Fibroblast of the conjunctiva (primary cell): ENCODE measurements around the gene RPGRIP1L.
"Not testable (repeated sequence)": the region's sequence is repeated elsewhere in the genome, so short reads cannot be mapped to it uniquely, and the experiment has no call there.

Experiments used
- DNase-seq: peaks from one replicate; pipeline ENCODE4 v3.0.0-alpha.2; 2010; ENCODE audit warnings: low read depth

Gene RPGRIP1L

DNA sequence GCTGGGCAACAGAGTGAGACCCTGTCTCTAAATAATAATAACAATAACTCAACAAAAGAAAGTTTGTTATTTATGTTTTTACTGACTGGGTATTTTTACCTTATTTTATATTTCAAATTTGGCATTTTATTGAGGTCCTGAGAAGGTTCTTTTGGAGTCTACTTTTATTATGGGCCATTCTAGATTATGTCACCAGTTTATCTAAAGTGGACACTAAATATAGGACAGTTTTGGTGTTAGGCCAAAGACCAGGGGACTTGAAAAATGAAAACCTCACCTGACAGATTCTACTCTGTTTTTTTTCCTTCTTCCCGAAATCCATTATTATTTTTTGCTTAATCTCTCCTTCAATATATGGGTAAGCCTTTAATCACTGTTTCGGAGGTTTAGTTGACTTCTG lies 8.4 kb upstream of the RPGRIP1L start:
- DNase-seq = no peak

DNA sequence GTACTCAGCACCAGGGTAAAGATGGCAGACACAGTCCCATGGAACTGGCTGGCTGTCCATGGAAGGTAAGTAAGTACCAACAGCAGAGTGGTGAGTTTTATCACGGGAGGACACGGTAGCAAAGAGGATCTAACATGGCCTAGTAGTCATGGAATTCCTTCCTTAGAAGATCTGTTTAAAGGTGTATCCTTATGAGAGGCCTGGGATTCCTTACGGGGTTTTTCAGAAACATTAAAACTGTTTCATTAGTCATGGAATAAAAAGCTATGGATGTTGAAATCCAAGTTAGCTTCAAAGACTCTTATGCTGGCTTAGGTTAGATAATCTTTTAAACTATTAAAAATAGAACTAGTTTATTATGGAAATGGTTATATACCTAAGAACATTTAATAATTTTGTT lies 7.7 kb upstream of the RPGRIP1L start:
- DNase-seq = no peak

DNA sequence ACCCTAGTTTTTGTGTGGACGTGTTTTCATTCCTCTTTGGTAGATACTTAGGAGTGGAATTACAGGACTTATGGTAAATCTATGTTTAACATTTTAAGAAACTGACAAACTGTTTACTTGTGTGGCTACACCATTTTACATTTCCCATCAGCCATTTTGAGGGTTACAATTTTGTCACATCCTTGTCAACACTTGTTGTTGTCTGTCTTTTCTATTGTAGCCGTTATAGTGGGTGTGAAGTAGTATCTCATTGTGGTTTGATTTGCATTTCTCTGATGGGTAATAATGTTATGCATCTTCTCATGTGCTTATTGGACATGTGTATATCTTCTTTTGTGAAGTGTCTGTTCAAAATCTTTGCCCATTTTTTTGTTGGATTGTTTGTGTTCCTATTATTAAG lies 4.8 kb upstream of the RPGRIP1L start:
- no peak for DNase-seq

DNA sequence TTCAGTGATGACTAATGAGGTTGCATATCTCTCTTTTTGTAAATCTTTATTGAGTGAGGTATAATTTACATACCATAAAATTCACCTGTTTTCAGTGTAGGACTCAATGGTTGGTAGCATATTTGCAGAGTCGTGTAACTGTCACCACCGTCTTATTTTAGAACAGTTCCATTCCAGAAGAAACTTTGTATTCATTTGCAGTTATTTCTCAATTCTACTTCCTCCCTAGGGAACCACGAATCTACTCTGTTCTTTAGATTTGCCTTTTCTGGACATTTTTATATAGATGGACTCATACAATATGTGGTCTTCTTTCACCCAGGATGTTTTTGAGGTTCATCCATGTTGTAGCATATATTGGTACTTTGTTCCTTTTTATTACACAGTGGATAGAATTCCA lies 4.0 kb upstream of the RPGRIP1L start:
- DNase-seq = no peak

DNA sequence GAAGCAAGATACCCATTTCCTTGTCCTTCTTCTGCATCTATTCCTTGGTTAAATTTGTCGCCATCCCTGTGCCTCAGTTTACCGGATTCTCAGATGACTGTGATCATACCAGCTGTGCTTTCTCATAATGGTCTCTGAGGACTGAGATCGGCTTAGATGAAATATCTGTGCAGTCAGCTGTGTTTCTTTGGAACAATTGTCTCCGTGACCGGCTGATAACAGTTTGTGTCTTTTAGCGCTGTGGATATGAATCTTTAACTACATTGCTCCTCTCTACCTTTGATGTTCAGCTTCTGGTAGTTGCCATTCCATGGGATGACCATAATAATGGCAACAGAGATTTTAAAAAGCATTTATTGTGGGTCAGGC lies 770 bp upstream of the RPGRIP1L start:
- DNase-seq = no peak

DNA sequence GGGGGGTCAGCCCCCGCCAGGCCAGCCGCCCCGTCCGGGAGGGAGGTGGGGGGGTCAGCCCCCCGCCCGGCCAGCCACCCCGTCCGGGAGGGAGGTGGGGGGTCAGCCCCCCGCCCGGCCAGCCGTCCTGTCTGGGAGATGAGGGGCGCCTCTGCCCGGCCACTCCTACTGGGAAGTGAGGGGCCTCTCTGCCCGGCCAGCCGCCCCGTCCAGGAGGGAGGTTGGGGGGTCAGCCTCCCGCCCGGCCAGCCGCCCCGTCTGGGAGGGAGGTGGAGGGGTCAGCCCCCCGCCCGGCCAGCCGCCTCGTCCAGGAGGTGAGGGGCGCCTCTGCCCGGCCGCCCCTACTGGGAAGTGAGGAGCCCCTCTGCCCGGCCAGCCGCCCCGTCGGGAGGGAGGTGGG lies 5.4 kb downstream of the RPGRIP1L start:
- not testable (repeated sequence) for DNase-seq

DNA sequence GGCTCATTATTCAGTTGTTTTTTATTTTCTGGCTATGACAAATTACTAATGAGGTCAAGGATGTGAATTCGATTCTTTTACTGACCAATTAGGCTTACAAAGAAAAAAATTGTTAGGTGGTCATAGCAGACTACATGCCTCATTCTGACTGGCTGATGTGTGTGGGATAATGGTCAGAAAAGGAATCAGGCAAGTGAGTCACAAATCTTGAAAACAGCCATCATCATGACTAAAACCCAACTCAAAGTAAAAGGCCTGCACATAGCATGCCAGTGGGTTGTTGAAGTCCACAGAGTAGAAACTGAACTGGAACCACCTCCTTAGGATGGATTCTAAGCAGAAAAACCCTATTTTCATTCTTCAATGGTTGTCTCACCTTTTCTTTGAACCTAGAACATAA lies 8.6 kb downstream of the RPGRIP1L start:
- DNase-seq = no peak

DNA sequence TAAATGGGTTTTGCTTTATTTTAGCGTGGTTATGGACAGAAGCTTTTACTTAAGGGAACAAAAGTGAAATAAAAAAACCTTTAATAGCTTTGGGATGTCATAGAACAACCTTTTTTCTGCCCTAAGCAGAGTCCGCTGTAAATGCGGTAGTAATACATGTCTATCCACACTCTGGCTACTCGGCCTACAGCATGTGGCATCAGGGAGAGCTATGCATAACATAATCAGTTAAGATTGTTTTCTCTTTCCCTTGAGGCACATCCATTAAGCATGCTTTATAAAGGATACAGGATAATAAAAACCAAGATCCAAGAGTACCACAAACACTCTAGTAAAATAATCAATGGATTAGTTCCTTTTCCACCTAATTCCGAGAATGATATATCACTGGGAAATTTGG lies 10.3 kb downstream of the RPGRIP1L start:
- DNase-seq = no peak

DNA sequence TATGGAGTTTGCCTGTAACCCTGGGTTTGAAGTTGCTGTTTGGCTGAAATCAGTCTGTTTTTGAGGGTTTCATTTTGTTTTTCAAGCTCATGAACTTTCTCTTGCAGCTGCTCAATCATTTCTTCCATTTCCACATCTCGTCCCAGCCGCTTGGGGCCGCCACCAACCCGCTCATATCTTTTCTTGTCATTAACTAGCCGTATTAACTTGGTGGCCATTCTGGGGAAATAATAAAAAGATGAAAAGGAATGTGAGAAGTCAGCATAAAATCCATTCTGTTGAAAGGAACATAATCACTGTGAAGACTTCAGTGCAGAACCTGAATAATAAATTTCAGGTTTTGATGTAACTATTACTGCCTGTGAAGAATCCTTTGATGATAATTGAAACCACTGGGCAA lies 11.5 kb downstream of the RPGRIP1L start:
- DNase-seq = no peak

DNA sequence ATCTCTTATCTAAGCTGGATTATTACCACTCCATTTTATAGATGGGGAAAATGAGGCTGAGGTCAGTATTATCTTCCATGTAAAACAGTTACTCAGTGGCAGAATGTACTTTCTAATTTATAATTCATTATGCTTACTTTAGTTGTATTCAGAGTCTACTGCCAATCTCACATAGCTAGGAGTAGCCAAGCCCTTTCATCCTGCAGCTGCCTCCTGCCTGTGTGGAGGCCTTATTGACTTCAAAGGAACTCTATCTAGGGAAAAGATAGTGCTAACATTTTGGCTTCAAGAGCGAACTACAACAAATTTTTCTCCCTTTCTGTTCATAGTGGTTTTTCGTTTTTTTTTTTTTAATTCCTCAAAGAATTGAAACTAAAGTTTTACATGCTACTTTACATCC lies 12.9 kb downstream of the RPGRIP1L start:
- no peak for DNase-seq

DNA sequence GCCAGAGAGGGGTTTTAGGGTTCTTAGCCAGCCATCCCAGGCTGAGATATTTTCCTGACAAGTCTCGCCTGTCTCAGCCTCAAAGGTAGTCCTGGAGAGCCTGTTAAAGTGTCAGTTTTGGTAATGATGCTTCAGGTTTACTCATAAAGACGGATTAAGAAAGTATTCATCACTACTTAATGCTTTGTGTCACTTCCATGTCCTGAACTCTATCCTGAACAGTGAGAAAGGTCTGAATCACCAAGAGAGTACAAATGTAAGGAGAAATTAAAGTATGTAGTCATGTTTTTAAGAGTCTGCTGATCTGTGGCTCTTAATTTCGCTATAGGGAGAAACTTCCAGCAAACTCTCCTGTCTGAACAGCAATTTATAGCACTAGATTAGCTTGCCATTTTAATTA lies 14.0 kb downstream of the RPGRIP1L start:
- no peak for DNase-seq

DNA sequence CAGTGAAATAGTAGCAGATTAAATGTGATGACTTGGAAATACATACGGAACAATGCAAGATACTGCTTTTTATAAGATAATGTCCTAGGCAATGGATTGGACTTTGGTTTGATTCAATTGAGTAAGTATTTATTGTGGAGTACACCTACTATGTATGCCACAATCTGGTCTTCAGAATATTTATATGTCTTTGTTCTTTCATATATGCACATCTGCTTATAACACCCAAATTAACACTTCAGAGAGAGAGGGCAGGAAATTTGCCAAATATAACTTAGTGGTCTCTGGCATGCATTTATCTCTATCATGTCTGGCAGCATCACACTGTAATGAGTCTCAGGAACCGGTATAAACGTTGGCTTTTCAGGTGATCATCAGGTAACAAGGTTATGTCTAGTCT lies 16.9 kb downstream of the RPGRIP1L start:
- no peak for DNase-seq

DNA sequence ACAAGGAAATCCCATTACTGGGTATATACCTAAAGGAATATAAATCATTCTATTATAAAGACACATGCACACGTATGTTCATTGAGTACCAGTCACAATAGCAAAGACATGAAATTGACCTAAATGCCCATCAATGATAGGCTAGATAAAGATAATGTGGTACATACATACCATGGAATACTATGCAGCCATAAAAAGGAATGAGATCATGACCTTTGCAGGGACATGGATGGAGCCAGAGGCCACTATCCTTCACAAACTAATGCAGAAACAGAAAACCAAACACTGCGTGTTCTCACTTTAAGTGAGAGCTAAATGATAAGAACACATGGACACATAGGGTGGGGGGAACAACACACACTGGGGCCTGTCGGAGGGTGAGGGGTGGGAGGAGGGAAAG lies 18.3 kb downstream of the RPGRIP1L start:
- not testable (repeated sequence) for DNase-seq

DNA sequence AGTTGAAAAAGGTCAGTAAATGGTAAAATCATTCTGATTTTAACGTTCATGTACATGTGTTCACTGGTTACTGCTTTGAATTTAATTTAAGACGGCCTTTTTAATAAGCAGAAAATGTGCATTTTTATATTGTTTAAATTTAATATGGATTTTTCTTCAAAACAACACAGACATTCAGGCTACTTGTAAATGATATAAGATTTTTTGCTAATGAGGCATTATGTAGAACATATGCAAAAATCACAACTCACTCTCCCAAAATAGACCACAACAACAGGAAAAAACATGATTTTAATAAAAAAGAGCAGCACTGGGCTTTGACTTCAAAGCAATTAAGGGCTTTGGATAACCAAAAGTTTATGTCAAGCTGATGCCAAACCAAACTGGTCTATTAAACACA lies 22.3 kb downstream of the RPGRIP1L start:
- no peak for DNase-seq

DNA sequence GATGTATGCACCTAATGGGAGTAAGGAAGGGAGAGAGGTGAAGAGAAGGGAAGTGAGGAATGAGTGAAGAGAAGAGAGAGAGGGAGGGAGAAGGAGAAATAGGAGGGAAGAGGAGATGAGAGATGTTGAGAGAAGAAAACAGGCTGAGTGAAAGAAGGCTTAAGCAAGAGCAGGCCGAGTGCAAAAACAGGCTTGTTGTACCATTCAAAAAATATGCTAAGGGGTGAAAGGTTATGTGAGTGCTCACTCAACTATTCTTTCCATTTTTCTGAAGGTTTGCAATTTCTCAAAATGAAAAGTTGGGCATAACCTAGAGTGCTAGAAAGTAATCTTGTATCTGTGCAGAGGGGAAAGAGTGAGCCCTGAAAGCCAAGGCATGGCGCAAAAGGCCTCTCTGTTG lies 22.9 kb downstream of the RPGRIP1L start:
- no peak for DNase-seq

DNA sequence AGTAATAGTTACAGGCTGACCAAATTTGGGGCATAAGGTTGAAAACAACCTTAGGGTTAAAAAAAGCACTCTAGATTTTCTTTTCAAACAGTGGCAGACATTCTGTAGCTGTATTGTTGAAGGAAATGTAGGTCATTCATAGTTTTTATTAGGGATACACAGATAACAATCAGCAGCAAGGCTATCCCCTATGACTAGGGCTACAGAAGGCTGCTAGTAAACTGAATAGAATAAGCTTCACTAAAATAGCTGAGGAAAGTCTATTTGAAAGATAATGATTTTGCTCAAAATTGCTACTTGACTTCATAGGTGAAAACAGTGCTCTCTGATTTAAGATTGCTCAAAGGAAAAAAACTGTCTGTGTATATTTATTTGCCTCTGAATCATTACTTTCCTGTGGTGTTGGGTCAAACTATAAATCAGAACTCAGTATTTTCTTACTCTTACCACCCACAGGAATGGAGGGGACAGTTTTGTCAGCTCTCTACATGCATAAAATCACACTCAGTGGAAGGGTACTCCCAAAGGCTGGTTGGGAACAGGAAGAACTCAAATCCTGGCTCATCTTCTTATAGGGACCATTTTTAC lies 24.8 kb downstream of the RPGRIP1L start:
- DNase-seq = no peak

DNA sequence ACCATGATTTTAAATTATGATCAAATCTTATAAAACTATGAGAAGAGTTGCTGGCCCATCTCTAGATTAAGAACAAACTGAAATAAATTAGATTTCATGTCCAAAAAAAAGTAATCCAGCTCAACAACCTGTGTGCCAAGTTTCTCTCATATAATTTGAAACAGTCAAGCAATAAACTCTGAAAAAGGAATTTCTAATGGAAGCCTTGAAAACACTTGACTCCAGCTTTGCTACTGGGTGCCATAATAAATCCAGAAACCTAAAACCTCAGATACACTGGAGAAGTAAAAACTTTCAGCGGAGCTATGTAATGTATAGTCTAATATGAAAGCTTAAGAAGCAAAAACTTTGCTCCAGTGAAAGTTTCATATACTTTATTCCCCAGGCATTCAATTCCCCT lies 25.5 kb downstream of the RPGRIP1L start:
- DNase-seq = no peak

DNA sequence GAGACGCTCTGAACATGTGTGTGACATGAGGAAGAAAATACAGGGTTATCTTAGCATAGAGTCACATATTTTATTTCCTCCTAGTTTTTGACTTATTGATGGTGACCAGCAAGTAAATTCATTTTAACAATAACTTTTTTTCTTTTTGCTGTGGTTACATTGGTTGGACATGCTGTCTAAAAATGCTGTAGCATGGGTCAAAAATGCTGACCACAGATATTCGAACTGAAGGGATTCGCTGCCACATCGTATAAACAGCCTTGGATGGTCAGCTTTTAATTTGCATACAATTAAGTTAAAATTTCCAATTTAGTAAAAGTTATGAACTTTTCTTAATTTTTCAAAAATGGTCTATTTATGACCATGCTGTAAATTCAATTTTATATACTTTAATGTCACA lies 30.5 kb downstream of the RPGRIP1L start:
- DNase-seq = no peak

DNA sequence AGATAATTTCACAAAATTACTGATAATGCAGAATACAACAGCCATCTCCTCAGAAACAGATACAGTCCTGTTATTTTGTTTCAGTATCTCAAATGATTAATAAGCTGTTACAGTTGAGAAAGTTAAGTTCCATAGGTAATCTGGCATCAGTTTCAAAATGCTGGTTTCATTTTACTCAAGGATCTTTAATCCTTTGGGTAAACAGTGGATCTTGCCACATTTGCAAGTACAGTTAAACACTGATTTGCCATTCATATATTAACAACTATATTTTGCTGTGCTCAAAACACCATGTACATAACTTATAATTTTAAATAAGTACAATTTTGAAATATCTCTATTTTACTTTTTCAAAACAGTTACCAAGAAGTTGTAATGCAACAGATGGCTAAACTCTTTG lies 31.2 kb downstream of the RPGRIP1L start:
- no peak for DNase-seq

DNA sequence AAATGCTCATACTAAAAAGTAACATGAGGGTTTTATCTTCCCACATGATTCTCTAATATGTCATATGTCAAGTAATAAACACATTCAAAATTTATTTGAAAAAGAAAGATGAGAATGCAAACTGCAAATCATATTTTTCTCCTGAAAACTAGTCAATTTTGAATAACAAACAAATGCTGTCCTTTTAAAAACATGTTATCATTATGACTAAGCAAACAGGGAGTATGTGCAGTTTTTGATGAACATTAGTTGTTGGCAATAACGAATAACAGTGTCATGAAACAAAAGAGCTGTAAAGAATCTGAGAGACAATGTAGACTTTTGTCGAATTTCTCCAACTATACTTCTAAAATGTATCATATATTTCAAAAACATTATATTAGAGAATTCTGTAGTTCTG lies 34.8 kb downstream of the RPGRIP1L start:
- no peak for DNase-seq

DNA sequence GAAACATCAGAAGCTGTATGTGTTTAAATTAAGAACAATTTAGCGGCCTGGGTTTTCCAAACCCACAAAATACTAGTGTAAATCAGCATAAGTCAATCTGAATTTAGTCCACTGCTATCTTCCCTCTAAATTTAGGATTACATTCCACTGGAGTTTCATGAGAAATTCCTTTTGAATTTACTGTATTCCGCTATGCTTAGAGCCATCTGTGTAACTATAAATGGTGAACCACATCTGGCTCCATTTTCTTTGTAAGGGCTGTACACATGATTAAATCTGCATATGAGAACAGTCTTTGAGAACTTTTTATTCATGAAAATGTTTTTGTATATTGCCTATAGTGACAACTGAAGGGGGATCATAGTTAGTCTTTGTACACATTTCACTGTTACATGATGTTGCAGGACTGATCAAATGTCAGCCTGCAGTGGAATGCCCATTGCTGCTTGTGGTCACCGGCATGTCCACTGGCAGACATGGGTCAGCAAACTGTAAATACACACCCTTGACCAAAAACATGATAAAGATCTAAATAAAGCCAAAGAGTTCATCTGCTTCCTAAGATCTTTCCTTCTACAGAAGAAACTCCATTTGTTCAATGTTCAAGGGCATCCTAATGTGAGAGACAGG lies 36.8 kb downstream of the RPGRIP1L start:
- no peak for DNase-seq

DNA sequence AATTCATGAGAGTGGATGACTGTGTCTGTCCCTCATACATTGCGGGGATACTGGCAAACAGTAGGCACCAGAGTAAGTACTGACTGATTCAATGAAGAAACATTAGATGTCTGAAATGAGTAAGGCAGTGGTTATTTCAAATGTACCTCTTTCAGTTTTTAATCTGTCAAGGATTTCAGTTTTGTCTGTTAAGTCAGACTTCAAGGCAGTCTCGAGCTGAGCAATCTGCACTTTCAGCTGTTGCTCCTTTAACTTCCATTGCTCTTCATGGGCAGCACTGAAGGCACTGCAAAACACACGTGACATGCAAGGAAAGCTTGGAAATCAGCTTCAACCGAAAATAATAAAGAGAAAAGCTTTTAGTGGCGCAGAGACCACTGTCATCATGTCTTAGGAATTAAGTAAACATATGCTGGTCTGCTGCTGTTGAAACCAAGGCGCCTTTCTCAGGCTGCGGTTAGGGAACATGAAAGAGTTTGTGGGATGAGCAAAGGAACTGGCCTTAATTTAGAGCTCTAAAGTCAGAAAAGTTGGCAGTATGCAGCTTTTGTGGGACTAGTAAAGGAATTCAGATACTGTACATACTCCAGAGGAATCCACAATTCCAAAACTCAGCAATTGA lies 38.8 kb downstream of the RPGRIP1L start:
- peak; percentile 53 for DNase-seq

DNA sequence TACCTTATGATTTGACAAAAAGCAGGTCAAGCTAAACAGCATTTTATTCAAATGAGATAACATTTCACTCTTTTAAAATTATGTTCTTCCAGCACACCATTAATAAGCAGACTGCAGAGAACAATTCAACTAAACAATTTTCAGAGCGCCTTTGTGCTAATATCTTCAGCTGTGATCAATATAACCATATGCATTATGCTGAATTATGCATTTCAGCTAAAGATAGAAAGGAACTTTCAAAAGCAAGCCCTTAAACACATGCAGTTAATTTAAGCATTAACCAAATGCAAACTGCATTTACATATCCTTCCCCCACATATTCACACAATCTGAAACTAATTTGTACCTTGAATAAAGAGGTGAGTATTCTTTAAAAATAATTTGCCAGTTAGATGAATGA lies 41.6 kb downstream of the RPGRIP1L start:
- no peak for DNase-seq

DNA sequence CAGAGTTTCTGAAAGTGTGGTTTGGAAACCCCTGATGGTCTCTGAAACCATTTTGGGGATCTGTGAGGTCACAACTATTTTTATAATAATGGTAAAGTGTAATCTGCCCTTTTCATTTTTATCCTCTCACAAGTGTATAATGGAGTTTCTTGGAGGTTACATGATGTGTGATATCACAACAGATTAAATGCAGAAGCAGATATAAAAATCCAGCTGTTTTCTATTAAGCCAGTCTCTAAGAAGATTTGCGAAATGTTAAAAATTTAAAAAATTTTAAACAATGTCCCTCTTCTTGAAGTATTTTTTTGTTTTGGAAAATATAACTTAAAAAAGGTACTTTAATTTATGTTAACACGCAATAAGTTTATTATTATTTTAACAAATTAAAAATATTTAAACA lies 48.7 kb downstream of the RPGRIP1L start:
- no peak for DNase-seq
